Body of pancreas (tissue), 4 donors: ENCODE measurements around the gene ELAC2. TPM values are rescaled to one million over a fixed set of nuclear protein-coding genes. Genes with fewer than 3 reads are reported as not detected.

ENCODE experiments used
- ATAC-seq: fragments of 150-250 bp; one replicate; pipeline ENCODE4 v1.9.1; 2016
- DNase-seq, 4 donors: peaks; one replicate each; pipeline ENCODE4 v3.0.0-alpha.2; 2019
- H3K27ac ChIP-seq, 4 donors: fragments of 200-600 bp; sonication (generic); 1 replicate in 3 of 4; 2 replicates in 1 of 4; pipeline versions ENCODE4 v1.5.1 to v1.6.1; 2016 to 2019; ENCODE audit warnings: mild to moderate bottlenecking in 1 of 4, mixed read lengths in 1 of 4, moderate library complexity in 1 of 4
- H3K27me3 ChIP-seq, 2 donors: fragments of 200-600 bp; sonication (generic); one replicate each; pipeline ENCODE4 v1.6.0; 2016; ENCODE audit warnings: mild to moderate bottlenecking in 1 of 2
- H3K36me3 ChIP-seq, 2 donors: fragments of 200-600 bp; sonication (generic); replicated peaks in 1 of 2; 2 replicates each; pipeline ENCODE4 v1.5.1; 2016; ENCODE audit warnings: low read depth in 2 of 2; ENCODE audit not compliant: insufficient read depth in 1 of 2
- H3K4me1 ChIP-seq: fragments of 200-600 bp; sonication (generic); one replicate; pipeline ENCODE4 v1.6.0; 2016
- H3K4me3 ChIP-seq, 2 donors: fragments of 200-600 bp; sonication (generic); 1 replicate in 1 of 2; 2 replicates in 1 of 2; pipeline ENCODE4 v1.5.1; 2016 to 2019
- H3K9me3 ChIP-seq, 3 donors: fragments of 200-600 bp; sonication (generic); 1 replicate in 2 of 3; 2 replicates in 1 of 3; pipeline ENCODE4 v1.5.1; 2016
- POLR2A ChIP-seq, 3 donors: fragments of 450-650 bp; IDR thresholded peaks; one replicate each; pipeline ENCODE4 v1.6.1; 2016; ENCODE audit warnings: antibody characterized with exemption in 3 of 3, mild to moderate bottlenecking in 2 of 3
- WGBS, 2 donors: methylation state at CpG; one replicate each; pipeline ENCODE4 v1.1.5; 2017; 5-methylcytosine and 5-hydroxymethylcytosine counted together
- intact Hi-C: fragments of 100-400 bp; cut with DNase I; formaldehyde crosslinking; loops from one replicate; pipeline ENCODE4 v1.15.1; 2023
- total RNA-seq, 2 donors: library from RNA; depleted of rRNA; stranded (reverse); fragments of >200 nt; gene quantifications; one replicate each; pipeline ENCODE4 v1.1.0, GENCODE V29; 2016
- TF ChIP-seq, protein P1 (sequence below), 7 experiments: fragments of 450-650 bp in 4 of 7; fragments of 200-600 bp in 3 of 7; sonication (generic) in 3 of 7; IDR thresholded peaks; one replicate each; pipeline ENCODE4 v1.5.1; 2016 to 2019; ENCODE audit warnings: antibody characterized with exemption in 7 of 7

The ELAC2 gene
- total RNA-seq, 2 donors from 2014 or later, result 31.6 to 52.1 TPM

DNA sequence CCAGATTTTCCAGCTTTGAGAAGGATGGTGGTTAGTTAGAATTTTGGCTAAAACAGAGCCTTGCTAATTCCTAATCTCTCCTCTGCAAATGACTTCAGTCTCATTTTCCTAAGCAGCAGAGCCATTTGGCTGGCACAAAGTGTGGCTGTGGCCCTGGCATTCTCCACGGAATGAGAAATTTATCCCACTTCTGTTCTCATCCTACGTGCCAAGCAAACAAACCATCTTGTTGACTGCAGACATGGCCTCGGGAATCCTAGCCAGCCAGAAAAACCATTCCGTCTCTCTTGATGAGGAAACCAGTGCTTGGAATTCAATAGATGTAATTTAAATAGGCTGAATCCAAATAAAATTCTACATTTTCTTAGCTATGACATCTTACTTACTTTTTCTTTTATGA, 34.1 kb upstream of the ELAC2 start:
- no peak for ATAC-seq
- no peak overlapping the region for H3K27ac ChIP-seq
- H3K9me3 ChIP-seq, result no peaks in the 10 kb centered on the region
- DNase-seq, result no peak
- intact Hi-C loops, result loop anchor here (10.0 kb wide), 1 partner anchor 53 kb away; no protein-coding TSS in a partner anchor
- H3K27me3 ChIP-seq, result no peaks in the 10 kb centered on the region
- WGBS, 2 donors, result 51 to 56% methylated on average over 4 of the region's 4 CpGs
- TF ChIP-seq, protein P1, sequence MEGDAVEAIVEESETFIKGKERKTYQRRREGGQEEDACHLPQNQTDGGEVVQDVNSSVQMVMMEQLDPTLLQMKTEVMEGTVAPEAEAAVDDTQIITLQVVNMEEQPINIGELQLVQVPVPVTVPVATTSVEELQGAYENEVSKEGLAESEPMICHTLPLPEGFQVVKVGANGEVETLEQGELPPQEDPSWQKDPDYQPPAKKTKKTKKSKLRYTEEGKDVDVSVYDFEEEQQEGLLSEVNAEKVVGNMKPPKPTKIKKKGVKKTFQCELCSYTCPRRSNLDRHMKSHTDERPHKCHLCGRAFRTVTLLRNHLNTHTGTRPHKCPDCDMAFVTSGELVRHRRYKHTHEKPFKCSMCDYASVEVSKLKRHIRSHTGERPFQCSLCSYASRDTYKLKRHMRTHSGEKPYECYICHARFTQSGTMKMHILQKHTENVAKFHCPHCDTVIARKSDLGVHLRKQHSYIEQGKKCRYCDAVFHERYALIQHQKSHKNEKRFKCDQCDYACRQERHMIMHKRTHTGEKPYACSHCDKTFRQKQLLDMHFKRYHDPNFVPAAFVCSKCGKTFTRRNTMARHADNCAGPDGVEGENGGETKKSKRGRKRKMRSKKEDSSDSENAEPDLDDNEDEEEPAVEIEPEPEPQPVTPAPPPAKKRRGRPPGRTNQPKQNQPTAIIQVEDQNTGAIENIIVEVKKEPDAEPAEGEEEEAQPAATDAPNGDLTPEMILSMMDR (IDR thresholded peaks at IDR 0.05), result no peak
- TF ChIP-seq POLR2A (IDR thresholded peaks at IDR 0.05), result no peak
- no peak overlapping the region for H3K4me3 ChIP-seq
- no peaks in the 10 kb centered on the region for H3K36me3 ChIP-seq
- no peaks in the 10 kb centered on the region for H3K4me1 ChIP-seq

DNA sequence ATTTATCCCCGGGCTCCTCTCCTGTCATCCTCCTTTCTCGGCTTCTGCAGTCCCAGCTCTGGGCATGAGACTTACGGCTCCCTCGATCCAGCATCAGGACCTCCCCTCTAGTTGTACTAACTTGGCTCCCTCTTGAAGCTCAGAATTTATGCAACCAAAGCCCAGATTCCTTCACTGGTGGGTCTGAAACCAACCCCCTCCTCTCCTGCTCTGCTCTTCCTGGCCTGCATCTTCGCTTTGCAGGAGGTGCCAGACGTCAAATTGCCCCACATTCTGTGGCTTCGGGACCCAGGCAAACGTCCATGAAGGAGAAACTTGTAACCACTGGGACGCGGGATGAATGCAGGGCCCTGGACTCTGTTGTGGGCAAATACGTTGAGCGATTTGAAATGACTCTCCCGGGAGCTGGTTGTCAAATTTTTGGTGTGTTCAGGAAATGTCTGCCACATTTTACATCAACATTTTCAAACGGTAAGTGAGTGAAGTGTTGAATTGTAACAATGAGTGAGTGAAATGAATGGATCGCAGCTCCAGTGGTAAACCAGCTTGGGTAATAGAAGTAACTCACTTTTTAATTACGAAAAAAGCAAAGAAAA, 29.3 kb upstream of the ELAC2 start:
- no peak for ATAC-seq

DNA sequence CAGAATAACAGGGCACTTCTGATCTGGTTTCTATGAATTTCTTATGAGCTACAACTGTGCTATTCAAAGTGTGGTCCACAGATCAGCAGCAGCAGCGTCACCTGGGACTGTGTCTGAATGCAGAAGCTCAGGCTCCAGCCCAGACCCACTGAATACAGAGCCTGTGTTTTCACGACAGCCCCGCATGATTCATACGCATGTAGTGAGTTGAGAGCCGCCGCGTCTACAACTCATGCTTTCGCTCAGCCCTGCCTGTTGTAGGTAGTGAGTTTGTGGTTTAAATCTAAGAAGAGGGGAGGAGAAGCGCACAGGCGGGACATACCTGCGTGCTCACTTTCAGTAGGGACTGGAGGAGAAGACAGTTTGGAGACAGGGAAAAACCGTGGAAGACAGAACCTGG, 28.5 kb upstream of the ELAC2 start:
- H3K36me3 ChIP-seq, result no peaks in the 10 kb centered on the region
- no peaks in the 10 kb centered on the region for H3K27me3 ChIP-seq
- H3K4me1 ChIP-seq, result no peaks in the 10 kb centered on the region
- WGBS, 2 donors, result 73 to 75% methylated on average over 12 of the region's 12 CpGs
- H3K9me3 ChIP-seq, result no peaks in the 10 kb centered on the region
- no peak overlapping the region for H3K27ac ChIP-seq
- no peak for TF ChIP-seq POLR2A (IDR thresholded peaks at IDR 0.05)
- TF ChIP-seq, protein P1 (IDR thresholded peaks at IDR 0.05), result no peak
- H3K4me3 ChIP-seq, result no peak overlapping the region
- intact Hi-C loops, result no loop called here
- ATAC-seq (no peak), DNase-seq (no peak)

More for the DNA sequence above, 29.3 kb upstream of the ELAC2 start:
- H3K27me3 ChIP-seq, result no peaks in the 10 kb centered on the region
- 56 to 57% methylated on average over 14 to 16 of the region's 16 CpGs for WGBS, 2 donors
- no peaks in the 10 kb centered on the region for H3K4me1 ChIP-seq
- no peak for DNase-seq
- TF ChIP-seq POLR2A (IDR thresholded peaks at IDR 0.05), result no peak
- TF ChIP-seq, protein P1 (IDR thresholded peaks at IDR 0.05), result no peak
- no peak overlapping the region for H3K4me3 ChIP-seq
- no peak overlapping the region for H3K27ac ChIP-seq
- H3K9me3 ChIP-seq, result no peaks in the 10 kb centered on the region
- intact Hi-C loops, result no loop called here
- no peaks in the 10 kb centered on the region for H3K36me3 ChIP-seq

DNA sequence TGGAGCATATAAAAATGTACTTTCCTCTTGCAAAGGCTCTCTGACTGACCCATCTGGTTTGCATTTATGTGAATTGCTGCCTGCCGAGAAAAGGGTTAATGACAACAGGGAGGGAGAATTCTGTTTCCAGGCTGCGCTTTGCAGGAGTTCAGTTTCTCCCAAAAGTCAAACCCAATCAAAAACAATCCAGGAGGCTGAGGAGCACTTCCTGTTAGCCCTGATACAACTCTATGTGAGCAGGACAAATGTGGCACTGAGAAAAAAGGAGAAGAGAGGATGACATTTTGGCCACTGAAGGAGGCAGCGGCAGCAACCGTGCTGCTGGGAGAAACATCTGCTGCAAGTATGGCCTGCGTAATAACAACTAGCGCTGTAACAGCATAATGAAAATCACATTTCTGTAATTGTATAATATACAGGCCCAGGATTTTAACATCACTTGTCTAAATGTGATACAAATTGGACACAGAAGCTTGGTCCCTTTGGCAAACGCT, 26.8 kb upstream of the ELAC2 start:
- no peaks in the 10 kb centered on the region for H3K9me3 ChIP-seq
- intact Hi-C loops, result no loop called here
- DNase-seq, result no peak
- no peaks in the 10 kb centered on the region for H3K27me3 ChIP-seq
- WGBS, 2 donors, result 69 to 71% methylated on average over 7 of the region's 7 CpGs
- H3K4me1 ChIP-seq, result no peaks in the 10 kb centered on the region
- no peak overlapping the region for H3K27ac ChIP-seq
- TF ChIP-seq, protein P1 (IDR thresholded peaks at IDR 0.05), result no peak
- no peak for TF ChIP-seq POLR2A (IDR thresholded peaks at IDR 0.05)
- no peak overlapping the region for H3K4me3 ChIP-seq
- ATAC-seq, result no peak
- no peaks in the 10 kb centered on the region for H3K36me3 ChIP-seq
